Measurements from ENCODE around the gene IFI6.
A peak's percentile ranks its signal among the peaks of the same experiment; 100 is the strongest.

IFI6 gene

GRCh38 chr1:27669876-27670275 lies 2.1 kb downstream of the IFI6 start:
- DNase-seq: no peak

GRCh38 chr1:27668808-27669723 lies 2.9 kb downstream of the IFI6 start:
- DNase-seq: peak; percentile 2

GRCh38 chr1:27668121-27668807 lies 3.7 kb downstream of the IFI6 start:
- DNase-seq: no peak

GRCh38 chr1:27666791-27667254 lies 5.2 kb downstream of the IFI6 start:
- DNase-seq: no peak

- no peak for DNase-seq
These were observed 5.7 kb downstream of the IFI6 start for GRCh38 chr1:27666294-27666693.

- no peak for DNase-seq
These were observed 6.9 kb downstream of the IFI6 start for GRCh38 chr1:27665016-27665651.

GRCh38 chr1:27664291-27664690 lies 7.7 kb downstream of the IFI6 start:
- no peak for DNase-seq

- DNase-seq: peak; percentile 25
These were observed 9.1 kb downstream of the IFI6 start for GRCh38 chr1:27662707-27663393.

GRCh38 chr1:27662261-27662660 lies 9.7 kb downstream of the IFI6 start:
- no peak for DNase-seq

GRCh38 chr1:27661412-27662075 lies 10.4 kb downstream of the IFI6 start:
- no peak for DNase-seq

- DNase-seq: no peak
These were observed 11.6 kb downstream of the IFI6 start for GRCh38 chr1:27660300-27660835.

GRCh38 chr1:27659497-27660299 lies 12.3 kb downstream of the IFI6 start:
- DNase-seq: peak; percentile 2

GRCh38 chr1:27658951-27659496 lies 13.0 kb downstream of the IFI6 start:
- DNase-seq: no peak

GRCh38 chr1:27656157-27656893 lies 15.7 kb downstream of the IFI6 start:
- DNase-seq: no peak

- DNase-seq: no peak
These were observed 16.6 kb downstream of the IFI6 start for GRCh38 chr1:27655151-27655937.

- DNase-seq: no peak
These were observed 19.7 kb downstream of the IFI6 start for GRCh38 chr1:27652111-27652864.

GRCh38 chr1:27650539-27651175 lies 21.3 kb downstream of the IFI6 start:
- no peak for DNase-seq

- no peak for DNase-seq
These were observed 21.8 kb downstream of the IFI6 start for GRCh38 chr1:27650171-27650538.
